GM19324 (cell line): ENCODE data around the gene PALLD.
"Not testable (repeated sequence)": the region's sequence is repeated elsewhere in the genome, so short reads cannot be mapped to it uniquely, and the experiment has no call there.

Source experiments
- ATAC-seq: cut with Tn5 transposase; IDR thresholded peaks from one replicate; pipeline ENCODE4 v1.9.1; 2021; ENCODE audit warnings: mild to moderate bottlenecking, moderate library complexity; ENCODE audit not compliant: unreplicated experiment, low FRiP score

PALLD gene

DNA sequence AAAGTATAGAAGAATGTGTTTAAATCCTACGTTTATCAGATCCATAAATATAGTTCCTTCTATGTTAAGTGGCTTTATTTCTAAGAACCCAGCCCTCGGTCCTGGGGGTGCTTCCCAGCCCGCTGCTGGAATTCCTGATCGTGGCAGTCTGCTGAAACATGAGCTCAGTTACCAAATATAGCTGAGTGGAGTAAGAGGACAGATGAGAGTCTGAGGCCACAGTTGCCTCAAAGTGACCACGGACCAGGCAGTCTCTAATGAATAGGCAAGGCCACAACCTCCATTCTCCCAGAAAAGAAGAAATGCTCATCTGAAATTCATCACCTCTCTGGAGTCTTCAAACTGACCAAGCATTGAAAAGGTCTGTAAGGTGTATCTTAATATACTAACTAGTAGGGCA is at the start of gene PALLD:
Gene PALLD, plus strand, starts transcription at position 219 of the 400 bp plus-strand sequence.
- no peak for ATAC-seq

GRCh38 chr4:168449063-168449462 is 47.8 kb upstream of the PALLD start:
- not testable (repeated sequence) for ATAC-seq

DNA sequence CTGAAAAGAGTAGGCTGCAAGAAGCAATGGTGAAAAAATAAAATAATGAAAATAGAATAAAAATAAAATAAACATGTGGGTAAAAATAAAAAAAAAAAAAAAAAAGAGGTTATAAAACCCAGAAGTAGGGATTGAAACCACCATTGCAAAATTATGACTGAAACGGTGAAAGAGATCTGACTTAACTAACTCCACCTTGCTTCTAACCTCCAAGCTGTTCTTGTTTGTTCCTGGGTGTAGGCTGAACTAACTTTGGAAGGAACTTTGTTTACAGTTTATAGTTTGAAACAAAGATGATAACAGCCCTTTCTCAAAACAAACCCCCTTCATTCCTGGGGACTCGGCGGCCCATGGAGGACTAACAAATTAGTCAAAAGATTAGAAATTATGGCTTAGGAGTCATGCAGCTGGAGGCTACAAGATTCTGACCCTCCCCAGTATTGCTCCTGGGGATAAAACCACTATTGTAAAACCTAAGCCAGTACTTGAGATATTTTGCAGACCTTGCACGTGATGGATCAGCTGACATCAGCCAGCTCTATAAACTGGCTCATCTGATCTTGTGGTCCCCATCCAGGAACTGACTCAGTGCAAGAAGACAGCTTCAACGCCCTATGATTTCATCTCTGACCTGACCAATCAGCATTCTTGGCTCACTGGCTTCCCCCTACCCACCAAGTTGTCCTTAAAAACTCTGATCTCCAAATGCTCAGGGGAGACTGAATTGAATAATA is 47.0 kb upstream of the PALLD start:
- ATAC-seq: no peak

- ATAC-seq: no peak
Observed at GRCh38 chr4:168451331-168451730, 45.5 kb upstream of the PALLD start.

GRCh38 chr4:168451744-168452390 is 45.0 kb upstream of the PALLD start:
- ATAC-seq: no peak

GRCh38 chr4:168453146-168453545 is 43.7 kb upstream of the PALLD start:
- ATAC-seq: no peak

DNA sequence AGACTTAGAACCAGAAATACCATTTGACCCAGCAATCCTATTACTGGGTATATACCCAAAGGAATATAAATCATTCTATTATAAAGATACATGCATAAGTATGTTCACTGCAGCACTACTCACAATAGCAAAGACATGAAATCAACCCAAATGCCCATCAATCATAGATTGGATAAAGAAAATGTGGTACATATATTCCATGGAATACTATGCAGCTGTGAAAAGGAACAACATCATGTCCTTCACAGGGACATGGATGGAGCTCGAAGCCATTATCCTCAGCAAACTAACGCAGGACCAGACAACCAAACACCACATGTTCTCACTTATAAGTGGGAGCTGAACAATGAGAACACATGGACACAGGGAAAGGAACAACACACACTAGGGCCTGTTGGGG is 38.6 kb upstream of the PALLD start:
- ATAC-seq: not testable (repeated sequence)

DNA sequence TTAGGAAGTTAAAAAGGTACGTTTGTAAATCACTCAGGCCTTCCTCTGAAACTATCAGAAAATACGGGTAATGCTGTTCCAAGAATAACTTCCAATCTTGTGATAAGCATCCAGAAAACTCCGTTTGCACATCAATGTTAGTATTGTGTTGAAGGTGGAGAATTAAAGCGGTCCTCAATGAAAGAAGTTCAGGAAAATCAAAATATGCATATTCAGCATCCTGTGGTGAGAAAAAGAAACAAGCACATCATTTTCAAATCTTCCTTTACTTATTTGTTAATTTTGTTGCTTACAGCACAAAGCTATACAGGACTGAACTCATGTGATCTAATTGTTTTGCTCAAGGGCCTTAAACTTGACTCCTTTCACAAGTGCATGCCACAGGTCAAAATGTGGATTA is 35.0 kb upstream of the PALLD start:
- ATAC-seq: no peak

DNA sequence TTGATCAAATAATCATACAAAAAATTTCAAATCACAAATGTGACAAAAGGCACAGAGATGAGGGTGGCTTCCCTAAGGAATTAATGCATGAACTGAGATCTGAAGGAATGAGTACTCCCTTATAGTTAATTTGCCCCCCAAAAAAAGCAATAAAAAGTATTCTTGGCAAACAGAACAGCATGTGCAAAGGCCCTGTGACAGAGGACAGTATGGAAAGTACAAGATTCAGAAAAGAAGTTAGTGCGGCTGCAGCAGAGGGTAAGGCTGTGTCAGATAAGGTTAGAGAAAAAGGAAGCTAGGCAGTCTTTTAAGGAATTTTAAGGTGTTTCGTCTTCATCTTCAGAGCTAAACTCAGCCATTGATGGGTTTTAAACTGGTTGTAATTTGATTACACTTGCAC is 23.9 kb upstream of the PALLD start:
- no peak for ATAC-seq

GRCh38 chr4:168474660-168475320 is 22.1 kb upstream of the PALLD start:
- no peak for ATAC-seq

DNA sequence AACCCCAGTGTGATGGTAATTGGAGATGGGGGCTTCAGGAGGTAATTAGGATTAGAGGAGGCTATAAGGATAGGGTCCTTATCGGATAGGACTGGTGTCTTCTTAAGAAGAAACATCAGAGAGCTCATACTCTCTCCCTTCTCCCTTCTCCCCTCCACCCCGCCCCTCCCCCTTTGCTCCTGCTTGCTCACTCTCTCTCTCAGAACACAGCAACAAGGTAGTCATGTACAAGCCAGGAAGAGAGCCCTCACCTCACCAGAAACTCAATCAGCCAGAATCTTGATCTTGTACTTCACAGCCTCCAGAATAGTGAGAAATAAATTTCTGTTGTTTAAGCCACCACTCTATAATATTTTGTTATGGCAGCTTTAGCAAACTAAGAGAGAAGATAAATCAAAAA is 21.1 kb upstream of the PALLD start:
- no peak for ATAC-seq

DNA sequence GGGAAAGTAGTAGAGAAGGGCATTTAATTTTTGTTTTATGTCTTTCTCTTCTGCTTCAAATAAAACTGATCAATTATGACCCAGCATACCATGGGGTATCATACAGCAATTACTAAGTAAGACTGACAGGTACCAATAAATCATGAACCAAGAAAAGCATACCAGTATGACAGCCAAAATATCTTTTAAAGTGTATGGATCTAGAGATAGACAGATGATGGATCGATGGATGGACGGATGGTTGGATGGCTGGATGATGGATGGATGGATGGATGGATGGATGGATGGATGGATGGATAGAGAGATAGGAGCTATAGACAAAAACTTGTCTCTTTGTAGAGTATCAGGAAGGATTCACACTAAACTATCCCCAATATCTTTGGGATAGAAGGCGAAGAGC is 18.0 kb upstream of the PALLD start:
- no peak for ATAC-seq

DNA sequence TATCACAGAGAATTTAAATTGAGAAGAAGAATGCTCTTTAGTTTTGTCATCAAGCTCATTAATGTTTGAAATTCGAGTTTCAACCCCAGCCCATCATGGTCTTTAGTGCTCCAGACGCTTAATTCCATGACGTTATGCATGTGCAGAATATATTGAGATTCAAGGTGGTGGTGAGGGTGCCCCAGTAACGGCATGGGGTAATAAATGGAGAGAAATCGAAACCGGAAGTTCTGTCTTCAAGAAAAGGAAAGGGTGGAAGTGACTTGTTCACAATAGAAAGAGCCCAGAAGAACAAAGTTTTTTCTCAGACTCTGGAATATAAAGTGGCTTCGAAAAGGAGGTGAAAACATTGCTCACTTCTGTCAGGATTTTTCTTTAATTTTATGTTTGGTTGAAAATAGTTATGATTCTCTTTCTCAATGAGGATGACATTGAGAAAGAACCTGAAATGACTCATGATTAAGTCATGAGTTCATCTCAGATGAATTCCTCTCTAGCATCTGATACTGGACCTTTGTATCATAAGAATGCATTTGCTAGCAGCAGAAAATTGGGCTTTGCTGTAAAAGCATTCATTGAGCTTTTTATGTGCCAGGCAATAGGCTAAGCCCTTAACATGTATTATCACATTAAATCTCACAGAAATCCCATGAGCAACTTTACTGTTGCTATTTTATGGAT is 15.8 kb upstream of the PALLD start:
- no peak for ATAC-seq

DNA sequence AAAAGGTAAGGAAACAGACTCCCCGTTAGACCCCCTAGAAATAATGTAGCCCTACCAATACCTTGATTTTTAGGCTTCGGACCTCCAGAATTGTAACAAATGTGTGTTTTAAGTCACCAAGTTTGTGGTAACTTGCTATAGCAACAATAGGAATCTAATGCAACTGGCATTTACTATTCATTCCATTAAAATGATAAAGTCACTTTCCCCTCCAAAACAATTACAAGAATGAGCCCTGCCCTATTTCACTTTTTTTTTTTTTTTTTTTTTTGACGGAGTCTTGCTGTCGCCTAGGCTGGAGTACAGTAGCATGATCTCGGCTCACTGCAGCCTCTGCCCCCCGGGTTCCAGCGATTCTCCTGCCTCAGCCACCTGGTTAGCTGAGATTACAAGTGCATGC is 13.0 kb upstream of the PALLD start:
- no peak for ATAC-seq

- ATAC-seq: no peak
Observed at GRCh38 chr4:168484626-168485025, 12.2 kb upstream of the PALLD start.

DNA sequence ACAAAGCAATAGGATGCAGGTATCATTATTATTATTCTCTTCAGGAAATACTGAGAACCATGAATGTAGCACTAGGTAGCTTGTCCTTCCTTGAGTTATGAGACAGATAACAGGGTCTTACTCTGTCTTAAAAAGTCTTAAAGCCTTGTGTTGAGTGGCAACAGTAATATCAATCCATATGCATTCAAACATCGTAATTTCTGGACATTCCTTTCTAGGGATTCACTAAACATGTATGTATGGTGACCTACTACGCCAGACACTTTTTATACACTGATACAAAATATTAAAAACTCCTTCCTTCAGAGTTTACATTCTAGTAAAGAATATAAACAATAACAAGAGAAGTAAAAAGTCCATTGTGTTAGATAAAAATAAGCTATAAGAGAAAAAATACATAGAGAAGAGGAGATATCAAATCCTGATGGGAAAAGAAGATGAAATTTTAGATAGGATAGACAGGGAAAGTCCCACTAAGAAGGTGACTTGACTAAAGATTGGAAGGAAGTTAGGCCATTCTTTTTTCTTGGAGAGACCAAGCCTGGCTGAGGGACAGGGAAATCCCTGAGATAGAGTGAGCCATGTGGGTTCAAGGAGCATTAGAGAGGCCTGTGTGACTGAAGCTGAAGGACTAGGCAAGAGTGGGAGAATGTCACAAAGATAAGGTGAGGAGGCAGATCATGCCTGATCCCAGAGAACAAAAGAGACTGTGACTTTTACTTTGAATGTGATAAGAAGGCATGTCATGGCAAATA is 11.5 kb upstream of the PALLD start:
- ATAC-seq: no peak

- no peak for ATAC-seq
Observed at GRCh38 chr4:168486912-168487281, 10.0 kb upstream of the PALLD start.

- no peak for ATAC-seq
Observed at GRCh38 chr4:168487282-168488035, 9.4 kb upstream of the PALLD start.

- ATAC-seq: no peak
Observed at GRCh38 chr4:168488869-168489274, 8.0 kb upstream of the PALLD start.

DNA sequence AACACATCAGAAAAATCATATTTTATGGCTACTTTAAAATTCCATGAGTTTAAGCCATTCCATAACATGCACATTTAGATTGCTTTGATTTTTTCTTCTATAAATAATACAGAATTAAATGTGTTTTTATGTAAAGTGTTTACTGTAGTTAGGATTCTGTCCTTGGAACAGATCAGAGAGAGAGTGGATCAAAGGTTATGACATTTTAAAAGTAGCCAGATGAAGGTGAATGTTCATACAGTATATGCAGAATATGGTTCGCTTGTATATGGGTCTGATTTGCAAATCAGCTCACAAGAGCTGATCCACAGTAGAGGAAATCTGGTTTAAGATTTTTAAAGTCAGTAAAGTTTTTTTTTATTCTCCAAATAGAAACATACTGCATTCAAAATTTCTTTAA is 7.2 kb upstream of the PALLD start:
- ATAC-seq: no peak
